KMS-11 (cell line): ENCODE measurements around the gene TFE3.
A peak's percentile ranks its signal among the peaks of the same experiment; 100 is the strongest.

Experiments used
- H2AFZ ChIP-seq: fragments of 200-600 bp; sonication (generic); 2 replicates; pipeline ENCODE4 v1.6.1; 2016; ENCODE audit warnings: antibody characterized with exemption, mixed run types, low read depth
- H3K27ac ChIP-seq: fragments of 200-600 bp; sonication (generic); 2 replicates; pipeline ENCODE4 v1.6.1; 2016; ENCODE audit warnings: mild to moderate bottlenecking, mixed run types
- H3K27me3 ChIP-seq: fragments of 200-600 bp; sonication (generic); 2 replicates; pipeline ENCODE4 v1.6.1; 2017; ENCODE audit warnings: mild to moderate bottlenecking, low read depth, mixed run types, moderate library complexity; ENCODE audit not compliant: insufficient read depth
- H3K36me3 ChIP-seq: fragments of 200-600 bp; sonication (generic); 2 replicates; pipeline ENCODE4 v1.6.1; 2017; ENCODE audit warnings: mild to moderate bottlenecking, mixed run types; ENCODE audit not compliant: insufficient read depth
- H3K4me1 ChIP-seq: fragments of 200-600 bp; sonication (generic); 2 replicates; pipeline ENCODE4 v1.6.1; 2016; ENCODE audit warnings: mild to moderate bottlenecking, low read depth, mixed run types; ENCODE audit not compliant: poor library complexity, severe bottlenecking
- H3K4me2 ChIP-seq: fragments of 200-600 bp; sonication (generic); 2 replicates; pipeline ENCODE4 v1.7.0; 2016; ENCODE audit warnings: mild to moderate bottlenecking, mixed run types
- H3K4me3 ChIP-seq: fragments of 200-600 bp; sonication (generic); IDR thresholded peaks from 2 replicates; pipeline ENCODE4 v1.6.1; 2017; ENCODE audit warnings: low read depth, low read length, mixed read lengths; ENCODE audit not compliant: insufficient read depth
- H3K79me2 ChIP-seq: fragments of 200-600 bp; sonication (generic); 2 replicates; pipeline ENCODE4 v1.6.1; 2016; ENCODE audit warnings: low read depth, mixed run types; ENCODE audit not compliant: insufficient read depth
- H3K9ac ChIP-seq: fragments of 200-600 bp; sonication (generic); 2 replicates; pipeline ENCODE4 v1.6.1; 2016; ENCODE audit warnings: mild to moderate bottlenecking, mixed run types
- H4K20me1 ChIP-seq: fragments of 200-600 bp; sonication (generic); 2 replicates; pipeline ENCODE4 v1.6.1; 2016; ENCODE audit warnings: mild to moderate bottlenecking, mixed run types; ENCODE audit not compliant: insufficient read depth
- TF ChIP-seq, protein P1 (sequence below): fragments of 200-600 bp; sonication (generic); conservative IDR thresholded peaks from 2 replicates; pipeline ENCODE4 v1.6.1; 2017; ENCODE audit warnings: low read depth, mild to moderate bottlenecking, antibody characterized with exemption, low read length, moderate library complexity, mixed read lengths

TFE3 gene

DNA sequence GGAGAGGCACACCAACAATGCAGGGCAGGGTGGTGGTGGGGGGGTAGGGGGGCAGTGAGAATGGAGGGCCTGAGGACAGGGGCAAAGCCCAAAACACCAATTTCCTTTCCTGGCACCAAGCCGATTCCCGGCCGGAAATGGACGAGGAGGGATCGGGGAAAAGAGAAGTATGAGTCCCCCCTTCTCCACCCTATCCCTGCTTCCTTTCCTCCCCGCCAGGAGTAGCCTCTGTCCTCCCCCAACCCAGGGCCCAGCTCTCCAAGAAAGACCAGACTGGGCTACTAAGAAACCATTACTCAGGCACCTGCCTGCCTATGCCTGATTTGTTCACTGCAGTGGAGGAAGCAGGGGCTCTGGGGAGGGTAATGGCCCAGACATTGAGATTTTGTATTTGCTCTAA is 16.0 kb upstream of the TFE3 start:
- no peak overlapping the region for H3K4me3 ChIP-seq
- no peak overlapping the region for H3K9ac ChIP-seq
- H3K4me2 ChIP-seq: no peak overlapping the region
- H2AFZ ChIP-seq: no peak overlapping the region
- H3K4me1 ChIP-seq: no peaks in the 10 kb centered on the region
- H3K27me3 ChIP-seq: no peaks in the 10 kb centered on the region
- H3K79me2 ChIP-seq: no peaks in the 10 kb centered on the region
- TF ChIP-seq, protein P1, sequence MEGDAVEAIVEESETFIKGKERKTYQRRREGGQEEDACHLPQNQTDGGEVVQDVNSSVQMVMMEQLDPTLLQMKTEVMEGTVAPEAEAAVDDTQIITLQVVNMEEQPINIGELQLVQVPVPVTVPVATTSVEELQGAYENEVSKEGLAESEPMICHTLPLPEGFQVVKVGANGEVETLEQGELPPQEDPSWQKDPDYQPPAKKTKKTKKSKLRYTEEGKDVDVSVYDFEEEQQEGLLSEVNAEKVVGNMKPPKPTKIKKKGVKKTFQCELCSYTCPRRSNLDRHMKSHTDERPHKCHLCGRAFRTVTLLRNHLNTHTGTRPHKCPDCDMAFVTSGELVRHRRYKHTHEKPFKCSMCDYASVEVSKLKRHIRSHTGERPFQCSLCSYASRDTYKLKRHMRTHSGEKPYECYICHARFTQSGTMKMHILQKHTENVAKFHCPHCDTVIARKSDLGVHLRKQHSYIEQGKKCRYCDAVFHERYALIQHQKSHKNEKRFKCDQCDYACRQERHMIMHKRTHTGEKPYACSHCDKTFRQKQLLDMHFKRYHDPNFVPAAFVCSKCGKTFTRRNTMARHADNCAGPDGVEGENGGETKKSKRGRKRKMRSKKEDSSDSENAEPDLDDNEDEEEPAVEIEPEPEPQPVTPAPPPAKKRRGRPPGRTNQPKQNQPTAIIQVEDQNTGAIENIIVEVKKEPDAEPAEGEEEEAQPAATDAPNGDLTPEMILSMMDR: no peak
- no peaks in the 10 kb centered on the region for H4K20me1 ChIP-seq
- H3K27ac ChIP-seq: no peak overlapping the region
- H3K36me3 ChIP-seq: no peaks in the 10 kb centered on the region

- Histone ChIP-seq H3K4me2 (no peak within 1 kb of the TSS), H3K27me3 (no peaks in the 10 kb centered on the region), H3K36me3 (no peaks in the 10 kb centered on the region), H3K4me1 (no peaks in the 10 kb centered on the region), H4K20me1 (no peaks in the 10 kb centered on the region), H2AFZ (no peak within 1 kb of the TSS), H3K27ac (no peak within 1 kb of the TSS), H3K79me2 (no peaks in the 10 kb centered on the region), H3K9ac (no peak within 1 kb of the TSS), H3K4me3 (no peak within 1 kb of the TSS)
- TF ChIP-seq, protein P1: no peak
These were observed 15.6 kb upstream of the TFE3 start, which contains the start of gene CCDC120 for GRCh38 chrX:49058794-49059193. CCDC120 (plus strand) TSS chrX:49058999; CDS start chrX:49062042, 3,043 bp downstream.

DNA sequence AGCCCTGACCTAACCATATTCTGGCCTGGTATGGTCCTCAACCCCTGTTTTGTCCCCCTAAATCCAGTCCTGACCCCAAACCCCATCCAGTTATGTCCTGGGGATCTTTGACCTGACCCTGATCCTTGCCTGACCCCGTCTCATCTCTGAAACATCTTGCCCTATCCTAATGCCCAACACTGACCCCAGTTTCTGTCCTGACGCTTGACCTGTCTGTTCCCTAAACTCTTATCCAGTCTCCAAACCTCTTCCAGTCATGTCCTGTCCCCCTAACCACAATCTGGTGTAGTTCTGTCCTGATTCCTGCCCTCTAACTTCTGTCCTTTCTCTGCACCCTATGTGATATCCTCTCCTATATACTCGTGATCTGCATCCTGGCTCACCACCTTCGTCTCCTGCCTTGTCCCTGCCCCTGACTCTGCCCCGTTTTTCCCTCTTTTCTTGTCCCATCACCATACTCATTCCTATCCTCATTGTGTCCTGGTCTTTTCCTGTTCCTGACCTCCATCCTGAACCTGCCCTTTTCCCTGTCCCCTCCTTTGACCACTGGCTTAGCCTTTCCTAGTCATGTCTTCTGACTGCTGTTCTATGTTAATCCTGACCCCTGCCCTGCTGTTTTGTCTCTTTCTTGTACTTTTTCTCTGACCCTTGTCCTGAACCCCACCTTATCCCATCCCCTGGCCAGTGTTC is 11.1 kb upstream of the TFE3 start:
- Histone ChIP-seq H3K4me2 (no peak overlapping the region), H3K4me1 (no peaks in the 10 kb centered on the region), H2AFZ (no peak overlapping the region), H3K27me3 (no peaks in the 10 kb centered on the region), H3K4me3 (no peak overlapping the region), H3K36me3 (no peaks in the 10 kb centered on the region), H3K9ac (no peak overlapping the region), H4K20me1 (no peaks in the 10 kb centered on the region), H3K79me2 (no peaks in the 10 kb centered on the region), H3K27ac (no peak overlapping the region)
- TF ChIP-seq, protein P1: no peak

DNA sequence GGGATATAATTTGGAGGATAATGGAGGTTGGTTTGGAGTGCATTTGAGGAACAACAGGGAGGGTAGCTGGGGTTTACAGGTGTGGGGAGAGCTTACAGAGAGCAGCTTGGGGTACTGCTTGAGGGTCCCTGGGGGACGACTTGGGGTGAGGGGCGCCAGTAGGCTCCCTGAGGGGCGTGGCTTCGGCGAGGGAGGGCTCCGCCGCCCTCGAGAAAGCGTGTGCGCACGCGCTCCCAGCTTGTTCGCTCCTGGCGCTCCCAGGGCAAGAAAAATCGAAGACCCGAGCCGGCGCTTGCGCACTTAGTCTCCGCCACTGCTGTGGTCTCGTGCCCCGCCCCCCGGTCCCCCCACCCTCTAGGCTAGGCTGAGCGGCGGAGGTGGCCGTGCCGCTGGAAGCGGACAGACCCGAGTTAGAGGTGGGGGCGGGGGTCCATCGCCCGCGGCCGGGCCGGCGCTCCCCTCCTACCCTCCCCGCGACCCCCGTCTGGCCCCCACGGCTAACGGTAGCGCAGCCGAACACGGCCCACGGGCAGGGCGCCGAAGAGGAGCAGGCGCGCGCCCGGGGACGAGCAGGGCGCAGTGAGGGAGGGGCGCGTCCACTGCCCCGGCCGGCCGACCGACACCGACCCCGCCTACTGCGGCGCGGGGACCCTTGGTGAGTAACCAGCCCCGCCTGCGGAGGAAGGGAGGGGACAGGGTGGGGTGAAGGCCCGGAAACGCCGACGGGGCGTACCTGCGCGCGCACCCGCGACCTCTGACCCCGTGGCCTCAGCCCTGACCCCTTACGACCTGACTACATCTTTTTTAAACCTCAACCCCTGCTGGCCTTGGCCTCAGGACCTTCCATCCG is 10.3 kb upstream of the TFE3 start:
- H3K27ac ChIP-seq: no peak overlapping the region
- TF ChIP-seq, protein P1: no peak
- H3K4me1 ChIP-seq: no peaks in the 10 kb centered on the region
- H3K9ac ChIP-seq: no peak overlapping the region
- H3K27me3 ChIP-seq: no peaks in the 10 kb centered on the region
- H3K4me2 ChIP-seq: no peak overlapping the region
- no peaks in the 10 kb centered on the region for H4K20me1 ChIP-seq
- no peak overlapping the region for H3K4me3 ChIP-seq
- peak overlapping the region; percentile 44 for H2AFZ ChIP-seq
- no peaks in the 10 kb centered on the region for H3K79me2 ChIP-seq
- H3K36me3 ChIP-seq: no peaks in the 10 kb centered on the region
